H1 (cell line): ENCODE results near the gene DFFB. TPM values are rescaled to one million over a fixed set of nuclear protein-coding genes. Genes with fewer than 3 reads are reported as not detected.

Experiments used
- CTCF ChIA-PET: fragments of 300-600 bp; sonication (Branson Sonifier 250); formaldehyde crosslinking; loops from one replicate; lab custom pipeline; 2021; ENCODE audit not compliant: partially characterized antibody; lab: Charles Lee
- POLR2A ChIA-PET: fragments of 300-600 bp; sonication (Branson Sonifier 250); formaldehyde crosslinking; loops from one replicate; lab custom pipeline; 2021; ENCODE audit warnings: inconsistent platforms; ENCODE audit not compliant: partially characterized antibody; lab: Charles Lee
- DNase-seq, 2 experiments: peaks; one replicate each; pipeline versions ENCODE4 v3.0.0 to v3.0.0-alpha.2; 2010 to 2022; ENCODE audit warnings: low spot score in 2 of 2, low read depth in 1 of 2, mixed read lengths in 1 of 2
- FAIRE-seq: peaks from 2 replicates; lab custom pipeline; 2011; peaks lifted over from hg19 to GRCh38; lab: Jason Lieb, UNC
- H2AFZ ChIP-seq: 2 replicates; pipeline ENCODE4 v1.8.1; 2012; ENCODE audit warnings: low read length, inconsistent platforms
- H2AK5ac ChIP-seq: 2 replicates; pipeline ENCODE4 v1.6.1; 2013; ENCODE audit warnings: low read depth, low read length
- H2BK120ac ChIP-seq: replicated peaks from 2 replicates; pipeline ENCODE3; 2013; ENCODE audit warnings: low read depth, low read length, inconsistent platforms
- H2BK12ac ChIP-seq: 2 replicates; pipeline ENCODE4 v1.6.1; 2013; ENCODE audit warnings: low read depth, low read length
- H2BK15ac ChIP-seq: 2 replicates; pipeline ENCODE4 v1.6.1; 2013; ENCODE audit warnings: low read length
- H2BK20ac ChIP-seq: 2 replicates; pipeline ENCODE4 v1.6.1; 2013; ENCODE audit warnings: low read length
- H2BK5ac ChIP-seq: 2 replicates; pipeline ENCODE4 v1.6.1; 2013; ENCODE audit warnings: low read depth, low read length
- H3K14ac ChIP-seq: 2 replicates; pipeline ENCODE4 v1.6.1; 2013; ENCODE audit warnings: inconsistent platforms; ENCODE audit not compliant: insufficient read length
- H3K18ac ChIP-seq: 2 replicates; pipeline ENCODE4 v1.6.1; 2013; ENCODE audit warnings: low read length; ENCODE audit errors: extremely low read depth
- H3K23ac ChIP-seq: 2 replicates; pipeline ENCODE4 v1.6.1; 2013; ENCODE audit warnings: inconsistent platforms; ENCODE audit not compliant: insufficient read length
- H3K23me2 ChIP-seq: 2 replicates; pipeline ENCODE4 v1.6.1; 2013; ENCODE audit warnings: low read depth, low read length
- H3K27ac ChIP-seq: 2 replicates; pipeline ENCODE4 v1.6.1; 2011; ENCODE audit warnings: low read depth, low read length, inconsistent platforms
- H3K27me3 ChIP-seq, 4 experiments: replicated peaks in 1 of 4; 1 replicate in 1 of 4; 2 replicates in 3 of 4; pipeline versions ENCODE4 v1.6.1 to v1.8.1; 2011 to 2013; ENCODE audit warnings: low read length in 3 of 4, mild to moderate bottlenecking in 3 of 4, inconsistent platforms in 2 of 4, mixed read lengths in 2 of 4, moderate library complexity in 1 of 4; ENCODE audit not compliant: control insufficient read depth in 3 of 4, insufficient read depth in 3 of 4; ENCODE audit errors: extremely low read depth in 1 of 4
- H3K36me3 ChIP-seq, 4 experiments: 2 replicates each; pipeline versions ENCODE4 v1.6.1 to v1.8.1; 2011 to 2013; ENCODE audit warnings: mild to moderate bottlenecking in 4 of 4, low read length in 3 of 4, moderate library complexity in 2 of 4, control low read depth in 1 of 4, inconsistent platforms in 1 of 4; ENCODE audit not compliant: insufficient read depth in 4 of 4, control insufficient read depth in 2 of 4
- H3K4ac ChIP-seq: replicated peaks from 2 replicates; pipeline ENCODE3; 2013; ENCODE audit warnings: low read length, low read depth, mixed read lengths, inconsistent platforms; ENCODE audit not compliant: insufficient read length
- H3K4me1 ChIP-seq, 4 experiments: replicated peaks in 1 of 4; 1 replicate in 1 of 4; 2 replicates in 3 of 4; pipeline versions ENCODE4 v1.6.1 to v1.8.1; 2011 to 2013; ENCODE audit warnings: low read length in 3 of 4, inconsistent platforms in 2 of 4, mixed read lengths in 1 of 4; ENCODE audit not compliant: insufficient read depth in 4 of 4, control insufficient read depth in 3 of 4
- H3K4me2 ChIP-seq, 2 experiments: 2 replicates each; pipeline versions ENCODE4 v1.6.1 to v1.8.1; 2011 to 2013; ENCODE audit warnings: low read depth in 2 of 2, low read length in 2 of 2, control low read depth in 1 of 2, inconsistent platforms in 1 of 2, mild to moderate bottlenecking in 1 of 2; ENCODE audit not compliant: insufficient read depth in 1 of 2
- H3K4me3 ChIP-seq, 4 experiments: fragments of 200-600, 300-600 bp in 1 of 4; sonication (generic), shearing (Covaris generic), sonication (Bioruptor Twin) in 1 of 4; 2 replicates each; pipeline versions ENCODE4 v1.5.1 to v1.8.1; 2011 to 2016; ENCODE audit warnings: low read length in 4 of 4, low read depth in 3 of 4, control low read depth in 2 of 4, inconsistent platforms in 2 of 4, mild to moderate bottlenecking in 2 of 4, mixed read lengths in 1 of 4, moderate library complexity in 1 of 4; ENCODE audit not compliant: insufficient read depth in 2 of 4; ENCODE audit errors: extremely low read depth in 1 of 4
- H3K56ac ChIP-seq: replicated peaks from 2 replicates; pipeline ENCODE3; 2013; ENCODE audit warnings: low read depth, mild to moderate bottlenecking, mixed read lengths, low read length, inconsistent platforms; ENCODE audit not compliant: insufficient read length
- H3K79me1 ChIP-seq: 2 replicates; pipeline ENCODE4 v1.6.1; 2013; ENCODE audit warnings: low read depth, low read length, control low read depth
- H3K79me2 ChIP-seq, 2 experiments: 2 replicates each; pipeline versions ENCODE4 v1.6.1 to v1.8.1; 2012 to 2013; ENCODE audit warnings: low read length in 2 of 2, mild to moderate bottlenecking in 2 of 2, inconsistent platforms in 1 of 2; ENCODE audit not compliant: insufficient read depth in 2 of 2, control insufficient read depth in 1 of 2
- H3K9ac ChIP-seq, 4 experiments: replicated peaks in 1 of 4; 1 replicate in 1 of 4; 2 replicates in 3 of 4; pipeline versions ENCODE4 v1.6.1 to v1.8.1; 2011 to 2013; ENCODE audit warnings: low read depth in 3 of 4, low read length in 3 of 4, control low read depth in 2 of 4, mild to moderate bottlenecking in 2 of 4, moderate library complexity in 2 of 4, inconsistent platforms in 1 of 4; ENCODE audit errors: extremely low read depth in 1 of 4
- H3K9me3 ChIP-seq, 2 experiments: 2 replicates each; pipeline versions ENCODE4 v1.6.1 to v1.8.1; 2012 to 2013; ENCODE audit warnings: mild to moderate bottlenecking in 2 of 2, moderate library complexity in 2 of 2, control low read depth in 1 of 2, inconsistent platforms in 1 of 2, low read depth in 1 of 2, low read length in 1 of 2, mixed read lengths in 1 of 2; ENCODE audit not compliant: insufficient read depth in 2 of 2
- H4K20me1 ChIP-seq, 2 experiments: replicated peaks in 1 of 2; 2 replicates each; pipeline versions ENCODE3 to v1.8.1; 2011 to 2013; ENCODE audit warnings: inconsistent platforms in 2 of 2, low read length in 2 of 2, mild to moderate bottlenecking in 1 of 2; ENCODE audit not compliant: insufficient read depth in 2 of 2, control insufficient read depth in 1 of 2
- H4K5ac ChIP-seq: 2 replicates; pipeline ENCODE4 v1.6.1; 2013; ENCODE audit warnings: low read length, low read depth, mixed read lengths, inconsistent platforms; ENCODE audit not compliant: insufficient read length
- H4K8ac ChIP-seq: 2 replicates; pipeline ENCODE4 v1.8.0; 2013; ENCODE audit warnings: mild to moderate bottlenecking, moderate library complexity, low read length, inconsistent platforms; ENCODE audit not compliant: insufficient read depth; ENCODE audit errors: extremely low read depth
- H4K91ac ChIP-seq: replicated peaks from 2 replicates; pipeline ENCODE3; 2013; ENCODE audit warnings: low read length, mixed read lengths, inconsistent platforms; ENCODE audit not compliant: insufficient read length
- SIRT6 ChIP-seq: IDR thresholded peaks from one replicate; pipeline ENCODE4 v1.7.1; 2012; ENCODE audit warnings: low read length, inconsistent platforms
- WGBS, 2 experiments: shearing (Covaris generic) in 1 of 2; methylation state at CpG; one replicate each; pipeline versions ENCODE4 v1.1.6 to v1.1.7; 2013 to 2015; ENCODE audit warnings: low lambda C conversion rate in 2 of 2, mixed read lengths in 2 of 2, inconsistent platforms in 1 of 2, low coverage in 1 of 2, missing lambda C conversion rate in 1 of 2; ENCODE audit not compliant: insufficient replicate concordance in 2 of 2, insufficient coverage in 1 of 2, insufficient read length in 1 of 2; ENCODE audit errors: extremely low coverage in 1 of 2, missing lambda C conversion rate in 1 of 2; 5-methylcytosine and 5-hydroxymethylcytosine counted together
- polyA plus RNA-seq, 7 experiments: library from polyadenylated mRNA; depleted of rRNA in 3 of 7; stranded (reverse) in 5 of 7; unstranded in 2 of 7; fragments of >200 nt in 5 of 7; fragments of 200-250 nt in 2 of 7; gene quantifications; 1 replicate in 5 of 7; 2 replicates in 1 of 7; 4 replicates in 1 of 7; pipeline versions ENCODE4 v1.2.1 to v1.2.3, GENCODE V29; 2011 to 2013; ENCODE audit warnings: missing spikeins in 2 of 7, mixed read lengths in 2 of 7
- total RNA-seq: library from RNA; stranded (reverse); fragmentation: NEBNext Ultra II Directional; extraction: Animal tissue kit (Norgen Biotek cat#: 25700); gene quantifications from 2 replicates; pipeline ENCODE4 v1.2.1, GENCODE V29; 2021

The DFFB gene
- total and polyA plus RNA-seq, 2 of the 8 experiments (the other 6 are each of a cell fraction or from before 2014, with no cell fraction given) = 8.6 to 11.9 TPM

- no peak overlapping the region for H3K9ac ChIP-seq
- no peak overlapping the region for H3K4me3 ChIP-seq
- no peak overlapping the region for H4K5ac ChIP-seq
- no peak overlapping the region for H2BK120ac ChIP-seq
- H2BK20ac ChIP-seq = no peak overlapping the region
- no peak overlapping the region for H2BK12ac ChIP-seq
- H2BK15ac ChIP-seq = no peak overlapping the region
- no peaks in the 10 kb centered on the region for H3K36me3 ChIP-seq
- H2BK5ac ChIP-seq = no peak overlapping the region
- no peak overlapping the region for H3K4me2 ChIP-seq
- no peak overlapping the region for H3K27ac ChIP-seq
- ChIA-PET CTCF (interaction anchor here (0.6 to 1.4 kb wide), 5 partner anchors 10 to 921 kb away, joined by 3 to 5 read pairs (median 3); no protein-coding TSS in a partner anchor), POLR2A (interaction anchor here (1.6 kb wide), 1 partner anchor 49 kb away, joined by 3 read pairs; no protein-coding TSS in a partner anchor)
- peaks cover 0 to 15% (median 9%) of the 10 kb centered on the region in 4 experiments; a peak in 3 of 7 replicates for H3K4me1 ChIP-seq
- no peaks in the 10 kb centered on the region; the same call in 1 of the 2 replicates for H3K23me2 ChIP-seq
- no peak for FAIRE-seq
- no peaks in the 10 kb centered on the region for H4K20me1 ChIP-seq
- no peak overlapping the region for H3K23ac ChIP-seq
- H3K9me3 ChIP-seq = no peaks in the 10 kb centered on the region
- no peak for DNase-seq
- H2AFZ ChIP-seq = no peak overlapping the region
- no peak overlapping the region for H3K56ac ChIP-seq
- no peak overlapping the region for H3K14ac ChIP-seq
- no peak overlapping the region for H2AK5ac ChIP-seq
- no peak overlapping the region for H4K91ac ChIP-seq
- no peak overlapping the region for H3K18ac ChIP-seq
- no peaks in the 10 kb centered on the region for H3K27me3 ChIP-seq
- no peak overlapping the region for H3K4ac ChIP-seq
- 86% methylated on average over 7 of the region's 11 CpGs; no CpG with 5 or more reads in 1 of the 2 experiments for WGBS, 2 experiments
- H3K79me1 ChIP-seq = no peaks in the 10 kb centered on the region; the same call in 1 of the 2 replicates
- no peaks in the 10 kb centered on the region for H3K79me2 ChIP-seq
- no peak overlapping the region for H4K8ac ChIP-seq
- TF ChIP-seq SIRT6 = no peak
Measured at GRCh38 chr1:3906672-3907020, 49.4 kb downstream of the DFFB start.
